AG09319 (cell line): ENCODE measurements around the gene CACFD1.

Source experiments
- DNase-seq: peaks from one replicate; pipeline ENCODE4 v3.0.0-alpha.2; 2010; ENCODE audit warnings: low read depth; ENCODE audit errors: extremely low read depth
- TF ChIP-seq, protein P1 (sequence below): IDR thresholded peaks from 2 replicates; pipeline ENCODE4 v1.5.1; 2011; ENCODE audit warnings: low read depth, mild to moderate bottlenecking, inconsistent platforms, low read length, moderate library complexity

Gene CACFD1

GRCh38 chr9:133429641-133430161 is 30.1 kb upstream of the CACFD1 start:
- TF ChIP-seq, protein P1, sequence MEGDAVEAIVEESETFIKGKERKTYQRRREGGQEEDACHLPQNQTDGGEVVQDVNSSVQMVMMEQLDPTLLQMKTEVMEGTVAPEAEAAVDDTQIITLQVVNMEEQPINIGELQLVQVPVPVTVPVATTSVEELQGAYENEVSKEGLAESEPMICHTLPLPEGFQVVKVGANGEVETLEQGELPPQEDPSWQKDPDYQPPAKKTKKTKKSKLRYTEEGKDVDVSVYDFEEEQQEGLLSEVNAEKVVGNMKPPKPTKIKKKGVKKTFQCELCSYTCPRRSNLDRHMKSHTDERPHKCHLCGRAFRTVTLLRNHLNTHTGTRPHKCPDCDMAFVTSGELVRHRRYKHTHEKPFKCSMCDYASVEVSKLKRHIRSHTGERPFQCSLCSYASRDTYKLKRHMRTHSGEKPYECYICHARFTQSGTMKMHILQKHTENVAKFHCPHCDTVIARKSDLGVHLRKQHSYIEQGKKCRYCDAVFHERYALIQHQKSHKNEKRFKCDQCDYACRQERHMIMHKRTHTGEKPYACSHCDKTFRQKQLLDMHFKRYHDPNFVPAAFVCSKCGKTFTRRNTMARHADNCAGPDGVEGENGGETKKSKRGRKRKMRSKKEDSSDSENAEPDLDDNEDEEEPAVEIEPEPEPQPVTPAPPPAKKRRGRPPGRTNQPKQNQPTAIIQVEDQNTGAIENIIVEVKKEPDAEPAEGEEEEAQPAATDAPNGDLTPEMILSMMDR: peak; percentile 22
- DNase-seq: no peak

DNA sequence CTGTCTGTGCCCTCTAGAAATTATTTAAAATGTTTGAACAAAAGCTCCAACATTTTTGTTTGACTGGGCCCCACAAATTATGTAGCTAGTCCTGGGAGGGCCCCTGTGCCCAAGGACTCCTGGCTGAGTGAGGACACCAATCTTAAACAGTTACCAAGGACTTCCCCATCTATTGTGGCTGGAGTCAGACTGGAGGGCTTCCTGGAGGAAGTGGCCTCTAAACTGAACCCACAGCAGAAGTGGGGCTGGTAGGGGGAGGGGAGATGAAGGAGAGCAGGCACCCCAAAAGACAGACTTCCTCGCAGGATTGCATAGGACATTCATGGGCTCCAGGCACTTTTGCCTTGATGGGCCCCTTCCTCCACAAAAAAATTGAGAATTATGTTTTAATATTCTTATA is 29.5 kb upstream of the CACFD1 start:
- TF ChIP-seq, protein P1: no peak
- no peak for DNase-seq

DNA sequence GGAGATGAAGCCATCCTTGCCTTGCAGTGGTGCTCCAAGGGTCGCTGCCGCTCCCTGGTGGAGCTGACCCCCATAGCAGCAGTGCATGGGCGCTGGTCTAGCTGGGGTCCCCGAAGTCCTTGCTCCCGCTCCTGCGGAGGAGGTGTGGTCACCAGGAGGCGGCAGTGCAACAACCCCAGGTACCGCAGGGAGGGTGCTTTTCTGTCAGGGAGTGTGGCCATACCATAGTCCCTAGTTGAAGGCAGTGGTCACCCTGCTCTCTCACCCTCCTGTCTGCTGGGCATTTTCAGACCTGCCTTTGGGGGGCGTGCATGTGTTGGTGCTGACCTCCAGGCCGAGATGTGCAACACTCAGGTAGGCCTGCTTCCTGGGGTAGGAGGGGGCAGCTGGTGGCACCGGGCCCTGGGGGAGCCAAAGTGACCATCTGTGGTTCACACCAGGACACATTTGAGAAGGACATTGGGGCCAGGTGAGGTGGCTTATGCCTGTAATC is 26.4 kb upstream of the CACFD1 start:
- no peak for DNase-seq
- TF ChIP-seq, protein P1: no peak

- no peak for DNase-seq
- TF ChIP-seq, protein P1: no peak
Measured at GRCh38 chr9:133436681-133437080, 23.1 kb upstream of the CACFD1 start.

DNA sequence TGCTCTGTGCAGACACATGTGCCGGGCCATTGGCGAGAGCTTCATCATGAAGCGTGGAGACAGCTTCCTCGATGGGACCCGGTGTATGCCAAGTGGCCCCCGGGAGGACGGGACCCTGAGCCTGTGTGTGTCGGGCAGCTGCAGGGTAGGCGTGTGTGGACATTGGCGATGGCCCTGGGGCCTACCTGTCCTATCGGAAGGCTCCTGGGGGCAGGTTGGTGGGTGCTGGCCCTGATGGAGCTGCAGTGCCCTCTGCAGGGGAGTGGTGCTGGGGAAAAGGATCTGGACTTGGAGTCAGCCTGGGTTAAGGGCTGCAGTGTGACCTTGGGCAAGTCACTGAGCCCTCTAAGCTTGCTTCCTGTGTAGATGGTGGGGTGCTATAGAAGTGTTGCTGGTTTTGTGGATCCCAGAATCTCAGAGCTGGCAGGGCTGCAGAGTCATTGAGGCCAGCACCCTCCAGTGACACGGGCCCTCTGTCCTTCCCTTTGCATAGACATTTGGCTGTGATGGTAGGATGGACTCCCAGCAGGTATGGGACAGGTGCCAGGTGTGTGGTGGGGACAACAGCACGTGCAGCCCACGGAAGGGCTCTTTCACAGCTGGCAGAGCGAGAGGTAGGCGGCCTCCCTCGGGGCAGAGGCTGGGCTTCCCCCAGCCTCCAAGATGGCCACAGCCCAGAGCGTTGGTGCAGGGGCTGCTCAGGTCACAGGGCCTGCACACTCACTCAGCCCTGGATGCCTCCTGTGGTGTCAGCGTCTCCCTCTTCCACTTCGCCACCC is 21.8 kb upstream of the CACFD1 start:
- DNase-seq: no peak
- TF ChIP-seq, protein P1: no peak

- DNase-seq: no peak
- TF ChIP-seq, protein P1: no peak
Measured at GRCh38 chr9:133439337-133439736, 20.4 kb upstream of the CACFD1 start.

DNA sequence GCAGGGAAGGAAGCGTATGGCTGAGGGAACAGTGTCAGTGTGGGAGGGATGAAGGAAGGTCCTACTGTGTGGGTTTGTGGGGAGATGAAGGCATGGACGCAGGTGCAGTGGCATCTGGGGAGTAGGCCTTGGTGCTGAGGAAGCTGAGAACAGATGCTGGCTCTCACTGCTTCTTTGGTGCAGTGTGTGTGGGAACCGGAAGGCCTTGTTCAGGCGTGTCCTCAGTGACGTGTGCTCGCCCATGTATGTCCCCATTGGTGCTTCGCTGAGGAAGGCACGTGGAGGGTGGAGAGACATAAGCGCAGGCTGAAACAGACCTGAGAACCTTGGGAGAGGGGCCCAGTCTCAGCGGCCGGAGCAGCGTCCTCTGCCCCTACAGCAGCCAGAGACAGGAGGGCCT is 18.9 kb upstream of the CACFD1 start:
- DNase-seq: no peak
- TF ChIP-seq, protein P1: no peak
